WTC11 (cell line): ENCODE results near the gene LYAR.

Source experiments
- CREB1 ChIP-seq: sonication (generic); formaldehyde crosslinking; IDR thresholded peaks from 2 replicates; pipeline ENCODE4 v1.8.0; 2023; ENCODE audit warnings: mild to moderate bottlenecking, missing genetic modification reagents
- CREM ChIP-seq: sonication (generic); formaldehyde crosslinking; IDR thresholded peaks from 2 replicates; pipeline ENCODE4 v1.8.1; 2022; ENCODE audit warnings: mild to moderate bottlenecking, missing genetic modification reagents, moderate library complexity
- NR1H2 ChIP-seq: sonication (generic); formaldehyde crosslinking; IDR thresholded peaks from 2 replicates; pipeline ENCODE4 v1.9.0; 2021; ENCODE audit warnings: mild to moderate bottlenecking, moderate library complexity, missing genetic modification reagents
- TEAD4 ChIP-seq: sonication (generic); formaldehyde crosslinking; IDR thresholded peaks from 2 replicates; pipeline ENCODE4 v1.8.0; 2022; ENCODE audit warnings: mild to moderate bottlenecking, missing genetic modification reagents
- TP53 ChIP-seq: sonication (generic); formaldehyde crosslinking; IDR thresholded peaks from 2 replicates; pipeline ENCODE4 v1.8.1; 2023; ENCODE audit warnings: mild to moderate bottlenecking, missing genetic modification reagents
- TF ChIP-seq, protein P1 (sequence below): fragments of 200-600 bp; IDR thresholded peaks from 2 replicates; pipeline ENCODE4 v1.8.0; 2022; ENCODE audit warnings: antibody characterized with exemption
- TF ChIP-seq, protein P2 (sequence below): sonication (generic); formaldehyde crosslinking; IDR thresholded peaks from 2 replicates; pipeline ENCODE4 v1.8.1; 2023; ENCODE audit warnings: mild to moderate bottlenecking, missing genetic modification reagents, moderate library complexity
- TF ChIP-seq, protein P3 (sequence below): sonication (generic); formaldehyde crosslinking; IDR thresholded peaks from 2 replicates; pipeline ENCODE4 v1.8.1; 2023; ENCODE audit warnings: mild to moderate bottlenecking, moderate library complexity, missing genetic modification reagents
- TF ChIP-seq, protein P4 (sequence below): sonication (generic); formaldehyde crosslinking; IDR thresholded peaks from 2 replicates; pipeline ENCODE4 v1.8.1; 2023; ENCODE audit warnings: mild to moderate bottlenecking, missing genetic modification reagents

DNA sequence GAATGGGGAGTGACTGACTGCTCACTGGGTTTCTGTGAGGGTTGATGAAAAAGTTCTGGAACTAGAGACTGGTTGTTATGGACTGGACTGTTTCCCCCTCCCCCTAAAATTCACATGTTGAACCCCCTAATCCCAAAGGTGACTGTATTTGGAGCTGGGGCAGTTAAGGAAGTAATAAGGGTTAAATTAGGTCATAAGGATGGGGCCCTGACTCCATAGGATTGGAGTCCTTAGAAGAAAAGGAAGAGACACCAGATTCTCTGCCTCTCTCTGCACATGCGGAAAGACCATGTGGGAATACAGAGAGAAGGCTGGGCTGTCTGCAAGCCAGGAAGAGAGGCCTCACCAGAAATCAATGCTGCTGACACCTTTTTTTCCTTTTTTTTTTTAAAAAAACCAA lies 38.3 kb upstream of the LYAR start:
- TF ChIP-seq, protein P1, sequence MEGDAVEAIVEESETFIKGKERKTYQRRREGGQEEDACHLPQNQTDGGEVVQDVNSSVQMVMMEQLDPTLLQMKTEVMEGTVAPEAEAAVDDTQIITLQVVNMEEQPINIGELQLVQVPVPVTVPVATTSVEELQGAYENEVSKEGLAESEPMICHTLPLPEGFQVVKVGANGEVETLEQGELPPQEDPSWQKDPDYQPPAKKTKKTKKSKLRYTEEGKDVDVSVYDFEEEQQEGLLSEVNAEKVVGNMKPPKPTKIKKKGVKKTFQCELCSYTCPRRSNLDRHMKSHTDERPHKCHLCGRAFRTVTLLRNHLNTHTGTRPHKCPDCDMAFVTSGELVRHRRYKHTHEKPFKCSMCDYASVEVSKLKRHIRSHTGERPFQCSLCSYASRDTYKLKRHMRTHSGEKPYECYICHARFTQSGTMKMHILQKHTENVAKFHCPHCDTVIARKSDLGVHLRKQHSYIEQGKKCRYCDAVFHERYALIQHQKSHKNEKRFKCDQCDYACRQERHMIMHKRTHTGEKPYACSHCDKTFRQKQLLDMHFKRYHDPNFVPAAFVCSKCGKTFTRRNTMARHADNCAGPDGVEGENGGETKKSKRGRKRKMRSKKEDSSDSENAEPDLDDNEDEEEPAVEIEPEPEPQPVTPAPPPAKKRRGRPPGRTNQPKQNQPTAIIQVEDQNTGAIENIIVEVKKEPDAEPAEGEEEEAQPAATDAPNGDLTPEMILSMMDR = no peak
- TF ChIP-seq, protein P2, sequence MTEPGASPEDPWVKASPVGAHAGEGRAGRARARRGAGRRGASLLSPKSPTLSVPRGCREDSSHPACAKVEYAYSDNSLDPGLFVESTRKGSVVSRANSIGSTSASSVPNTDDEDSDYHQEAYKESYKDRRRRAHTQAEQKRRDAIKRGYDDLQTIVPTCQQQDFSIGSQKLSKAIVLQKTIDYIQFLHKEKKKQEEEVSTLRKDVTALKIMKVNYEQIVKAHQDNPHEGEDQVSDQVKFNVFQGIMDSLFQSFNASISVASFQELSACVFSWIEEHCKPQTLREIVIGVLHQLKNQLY (CRISPR knock-in tag) = no peak
- TF ChIP-seq, protein P3, sequence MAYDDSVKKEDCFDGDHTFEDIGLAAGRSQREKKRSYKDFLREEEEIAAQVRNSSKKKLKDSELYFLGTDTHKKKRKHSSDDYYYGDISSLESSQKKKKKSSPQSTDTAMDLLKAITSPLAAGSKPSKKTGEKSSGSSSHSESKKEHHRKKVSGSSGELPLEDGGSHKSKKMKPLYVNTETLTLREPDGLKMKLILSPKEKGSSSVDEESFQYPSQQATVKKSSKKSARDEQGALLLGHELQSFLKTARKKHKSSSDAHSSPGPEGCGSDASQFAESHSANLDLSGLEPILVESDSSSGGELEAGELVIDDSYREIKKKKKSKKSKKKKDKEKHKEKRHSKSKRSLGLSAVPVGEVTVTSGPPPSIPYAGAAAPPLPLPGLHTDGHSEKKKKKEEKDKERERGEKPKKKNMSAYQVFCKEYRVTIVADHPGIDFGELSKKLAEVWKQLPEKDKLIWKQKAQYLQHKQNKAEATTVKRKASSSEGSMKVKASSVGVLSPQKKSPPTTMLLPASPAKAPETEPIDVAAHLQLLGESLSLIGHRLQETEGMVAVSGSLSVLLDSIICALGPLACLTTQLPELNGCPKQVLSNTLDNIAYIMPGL (CRISPR knock-in tag) = no peak
- TF ChIP-seq NR1H2 (CRISPR knock-in tag) = no peak
- no peak for TF ChIP-seq TP53
- TF ChIP-seq TEAD4 (CRISPR knock-in tag) = no peak
- TF ChIP-seq CREM (CRISPR knock-in tag) = no peak
- TF ChIP-seq CREB1 (CRISPR knock-in tag) = no peak
- TF ChIP-seq, protein P4, sequence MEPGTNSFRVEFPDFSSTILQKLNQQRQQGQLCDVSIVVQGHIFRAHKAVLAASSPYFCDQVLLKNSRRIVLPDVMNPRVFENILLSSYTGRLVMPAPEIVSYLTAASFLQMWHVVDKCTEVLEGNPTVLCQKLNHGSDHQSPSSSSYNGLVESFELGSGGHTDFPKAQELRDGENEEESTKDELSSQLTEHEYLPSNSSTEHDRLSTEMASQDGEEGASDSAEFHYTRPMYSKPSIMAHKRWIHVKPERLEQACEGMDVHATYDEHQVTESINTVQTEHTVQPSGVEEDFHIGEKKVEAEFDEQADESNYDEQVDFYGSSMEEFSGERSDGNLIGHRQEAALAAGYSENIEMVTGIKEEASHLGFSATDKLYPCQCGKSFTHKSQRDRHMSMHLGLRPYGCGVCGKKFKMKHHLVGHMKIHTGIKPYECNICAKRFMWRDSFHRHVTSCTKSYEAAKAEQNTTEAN (CRISPR knock-in tag) = no peak
